CD4-positive, alpha-beta T cell (primary cell): ENCODE data around the gene UGT2A1. TPM values are rescaled to one million over a fixed set of nuclear protein-coding genes. Genes with fewer than 3 reads are reported as not detected.

Experiments
- ATAC-seq: fragments of 200-7000 bp; cut with Tn5 transposase; one replicate; pipeline ENCODE4 v1.10.0; 2022; ENCODE audit warnings: mild to moderate bottlenecking; ENCODE audit not compliant: poor library complexity
- CTCF ChIA-PET: fragments of 350-600 bp; sonication (Branson Sonifier 250); formaldehyde crosslinking; loops from one replicate; lab custom pipeline; 2021; ENCODE audit warnings: antibody characterized with exemption, inconsistent platforms; lab: Charles Lee
- POLR2A ChIA-PET: fragments of 350-600 bp; sonication (Branson Sonifier 250); formaldehyde crosslinking; loops from one replicate; lab custom pipeline; 2021; ENCODE audit warnings: antibody characterized with exemption, inconsistent platforms; lab: Charles Lee
- DNase-seq, 14 experiments: peaks; one replicate each; pipeline ENCODE4 v3.0.0-alpha.2; 2013 to 2020; ENCODE audit warnings: mixed read lengths in 2 of 14
- H3K27ac ChIP-seq, 2 donors: one replicate each; pipeline versions ENCODE4 v1.5.1 to v1.7.0; 2013; ENCODE audit warnings: low read length in 2 of 2, low read depth in 1 of 2, mild to moderate bottlenecking in 1 of 2
- H3K27me3 ChIP-seq, 2 experiments: 1 replicate in 1 of 2; 2 replicates in 1 of 2; pipeline versions ENCODE4 v1.6.1 to v1.7.0; 2013; ENCODE audit warnings: low read length in 2 of 2, control low read depth in 1 of 2, mild to moderate bottlenecking in 1 of 2, moderate library complexity in 1 of 2; ENCODE audit not compliant: insufficient read depth in 2 of 2, control insufficient read depth in 1 of 2
- H3K36me3 ChIP-seq: one replicate; pipeline ENCODE4 v1.6.1; 2013; ENCODE audit warnings: low read length, control low read depth; ENCODE audit not compliant: insufficient read depth
- H3K4me1 ChIP-seq: one replicate; pipeline ENCODE4 v1.6.1; 2013; ENCODE audit warnings: low read length, control low read depth; ENCODE audit not compliant: insufficient read depth
- H3K4me3 ChIP-seq: one replicate; pipeline ENCODE4 v1.5.1; 2013; ENCODE audit warnings: mild to moderate bottlenecking, low read length, moderate library complexity
- H3K9me3 ChIP-seq, 2 experiments: 1 replicate in 1 of 2; 2 replicates in 1 of 2; pipeline versions ENCODE4 v1.6.1 to v1.7.0; 2013; ENCODE audit warnings: low read length in 2 of 2, mild to moderate bottlenecking in 2 of 2, control low read depth in 1 of 2, moderate library complexity in 1 of 2; ENCODE audit not compliant: control insufficient read depth in 1 of 2, insufficient read depth in 1 of 2
- H3K27ac Mint-ChIP-seq: one replicate; pipeline ENCODE4 v1.8.0; 2020; ENCODE audit warnings: mixed read lengths
- H3K27me3 Mint-ChIP-seq: one replicate; pipeline ENCODE4 v1.8.0; 2021; ENCODE audit warnings: mixed read lengths
- H3K36me3 Mint-ChIP-seq: one replicate; pipeline ENCODE4 v1.8.0; 2021; ENCODE audit warnings: low read depth, mixed read lengths
- H3K4me1 Mint-ChIP-seq: one replicate; pipeline ENCODE4 v1.8.0; 2021; ENCODE audit warnings: low read depth, mixed read lengths
- H3K4me3 Mint-ChIP-seq: one replicate; pipeline ENCODE4 v1.8.0; 2020; ENCODE audit warnings: mild to moderate bottlenecking, mixed read lengths
- H3K9me3 Mint-ChIP-seq: one replicate; pipeline ENCODE4 v1.8.0; 2020; ENCODE audit warnings: mixed read lengths
- intact Hi-C, 2 experiments: fragments of 100-400 bp; cut with DNase I in 1 of 2; cut with micrococcal nuclease in 1 of 2; formaldehyde crosslinking; loops; one replicate each; pipeline versions ENCODE4 v1.15.1 to v1.9.0; 2023 to 2025; cut with DNase I, micrococcal nuclease
- total RNA-seq, 174 experiments: library from RNA in 2 of 174; stranded (reverse) in 2 of 174; gene quantifications; one replicate each; pipeline ENCODE4 v1.2.3 and lab custom pipeline; 2021 to 2026
- TF ChIP-seq, protein P1 (sequence below): fragments of 200-600 bp; IDR thresholded peaks from one replicate; pipeline ENCODE4 v1.8.0; 2022; ENCODE audit warnings: antibody characterized with exemption, mild to moderate bottlenecking

UGT2A1 gene
- total RNA-seq, 2 experiments from 2014 or later, result 0.22 TPM; not detected in 1

- Histone ChIP-seq H3K4me1 (no peaks in the 10 kb centered on the region), H3K4me3 (no peak overlapping the region), H3K27ac (no peak overlapping the region), H3K9me3 (no peaks in the 10 kb centered on the region), H3K27me3 (no peaks in the 10 kb centered on the region), H3K36me3 (no peaks in the 10 kb centered on the region)
- Mint-ChIP-seq H3K9me3 (no peaks in the 10 kb centered on the region), H3K4me1 (no peaks in the 10 kb centered on the region), H3K36me3 (no peaks in the 10 kb centered on the region), H3K4me3 (no peak overlapping the region), H3K27ac (no peak overlapping the region), H3K27me3 (no peaks in the 10 kb centered on the region)
- TF ChIP-seq, protein P1, sequence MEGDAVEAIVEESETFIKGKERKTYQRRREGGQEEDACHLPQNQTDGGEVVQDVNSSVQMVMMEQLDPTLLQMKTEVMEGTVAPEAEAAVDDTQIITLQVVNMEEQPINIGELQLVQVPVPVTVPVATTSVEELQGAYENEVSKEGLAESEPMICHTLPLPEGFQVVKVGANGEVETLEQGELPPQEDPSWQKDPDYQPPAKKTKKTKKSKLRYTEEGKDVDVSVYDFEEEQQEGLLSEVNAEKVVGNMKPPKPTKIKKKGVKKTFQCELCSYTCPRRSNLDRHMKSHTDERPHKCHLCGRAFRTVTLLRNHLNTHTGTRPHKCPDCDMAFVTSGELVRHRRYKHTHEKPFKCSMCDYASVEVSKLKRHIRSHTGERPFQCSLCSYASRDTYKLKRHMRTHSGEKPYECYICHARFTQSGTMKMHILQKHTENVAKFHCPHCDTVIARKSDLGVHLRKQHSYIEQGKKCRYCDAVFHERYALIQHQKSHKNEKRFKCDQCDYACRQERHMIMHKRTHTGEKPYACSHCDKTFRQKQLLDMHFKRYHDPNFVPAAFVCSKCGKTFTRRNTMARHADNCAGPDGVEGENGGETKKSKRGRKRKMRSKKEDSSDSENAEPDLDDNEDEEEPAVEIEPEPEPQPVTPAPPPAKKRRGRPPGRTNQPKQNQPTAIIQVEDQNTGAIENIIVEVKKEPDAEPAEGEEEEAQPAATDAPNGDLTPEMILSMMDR, result no peak
- DNase-seq (no peak), ATAC-seq (no peak)
- intact Hi-C loops, result no loop called here
- POLR2A ChIA-PET, result no interaction called here
- CTCF ChIA-PET, result no interaction called here
Observed at GRCh38 chr4:69649207-69649606, 3.8 kb downstream of the UGT2A1 start.

GRCh38 chr4:69642961-69643360 lies 10.1 kb downstream of the UGT2A1 start:
- Histone ChIP-seq H3K9me3 (no peaks in the 10 kb centered on the region), H3K27ac (no peak overlapping the region), H3K27me3 (no peaks in the 10 kb centered on the region), H3K36me3 (no peaks in the 10 kb centered on the region), H3K4me3 (no peak overlapping the region), H3K4me1 (no peaks in the 10 kb centered on the region)
- Mint-ChIP-seq H3K36me3 (no peaks in the 10 kb centered on the region), H3K27ac (no peak overlapping the region), H3K9me3 (no peaks in the 10 kb centered on the region), H3K4me1 (no peaks in the 10 kb centered on the region), H3K27me3 (no peaks in the 10 kb centered on the region), H3K4me3 (no peak overlapping the region)
- ChIA-PET CTCF (no interaction called here), POLR2A (no interaction called here)
- TF ChIP-seq, protein P1, result no peak
- intact Hi-C loops, result no loop called here
- ATAC-seq, result no peak
- no peak for DNase-seq

- H3K4me1 Mint-ChIP-seq, result no peaks in the 10 kb centered on the region
- ChIA-PET CTCF (no interaction called here), POLR2A (no interaction called here)
- Histone ChIP-seq H3K4me1 (no peaks in the 10 kb centered on the region), H3K4me3 (no peak overlapping the region), H3K9me3 (no peaks in the 10 kb centered on the region), H3K27me3 (no peaks in the 10 kb centered on the region), H3K27ac (no peak overlapping the region), H3K36me3 (no peaks in the 10 kb centered on the region)
- no peaks in the 10 kb centered on the region for H3K36me3 Mint-ChIP-seq
- H3K4me3 Mint-ChIP-seq, result no peak overlapping the region
- DNase-seq (no peak), ATAC-seq (no peak)
- TF ChIP-seq, protein P1, result no peak
- no peaks in the 10 kb centered on the region for H3K9me3 Mint-ChIP-seq
- intact Hi-C loops, result no loop called here
- H3K27me3 Mint-ChIP-seq, result no peaks in the 10 kb centered on the region
- no peak overlapping the region for H3K27ac Mint-ChIP-seq
Observed at GRCh38 chr4:69640289-69640688, 12.8 kb downstream of the UGT2A1 start.
